Vagina (tissue), 2 donors: ENCODE measurements around the gene NTM.

ENCODE experiments used
- CTCF ChIP-seq, 3 experiments: fragments of 450-650 bp in 2 of 3; fragments of 200-600 bp in 1 of 3; sonication (generic) in 1 of 3; IDR thresholded peaks; one replicate each; pipeline ENCODE4 v1.5.1; 2017 to 2019; ENCODE audit warnings: antibody characterized with exemption in 3 of 3, mild to moderate bottlenecking in 2 of 3, moderate library complexity in 2 of 3
- POLR2AphosphoS5 ChIP-seq, 2 donors: sonication (generic); formaldehyde crosslinking; IDR thresholded peaks; one replicate each; pipeline ENCODE4 v1.9.0; 2017; ENCODE audit warnings: antibody characterized with exemption in 2 of 2, mild to moderate bottlenecking in 2 of 2, low read depth in 1 of 2; ENCODE audit not compliant: insufficient read depth in 1 of 2

GRCh38 chr11:131512228-131512627 lies 141.8 kb downstream of the NTM start:
- TF ChIP-seq CTCF (IDR thresholded peaks at IDR 0.05) (no peak), POLR2AphosphoS5 (IDR thresholded peaks at IDR 0.05; ENCODE audit: insufficient read depth in 1 of 2, low read depth in 1 of 2) (no peak)
